Stimulated activated CD4-positive, alpha-beta T cell treated with anti-CD3 and anti-CD28 coated beads, Interleukin-4, amount 100 ng/mL, for 24 hours (primary cell): Measurements from ENCODE around the gene CDCP2.
"Not testable (repeated sequence)": the region's sequence is repeated elsewhere in the genome, so short reads cannot be mapped to it uniquely, and the experiment has no call there.

Source experiments
- DNase-seq: peaks from one replicate; pipeline ENCODE4 v3.0.0-alpha.2; 2020

CDCP2 gene

DNA sequence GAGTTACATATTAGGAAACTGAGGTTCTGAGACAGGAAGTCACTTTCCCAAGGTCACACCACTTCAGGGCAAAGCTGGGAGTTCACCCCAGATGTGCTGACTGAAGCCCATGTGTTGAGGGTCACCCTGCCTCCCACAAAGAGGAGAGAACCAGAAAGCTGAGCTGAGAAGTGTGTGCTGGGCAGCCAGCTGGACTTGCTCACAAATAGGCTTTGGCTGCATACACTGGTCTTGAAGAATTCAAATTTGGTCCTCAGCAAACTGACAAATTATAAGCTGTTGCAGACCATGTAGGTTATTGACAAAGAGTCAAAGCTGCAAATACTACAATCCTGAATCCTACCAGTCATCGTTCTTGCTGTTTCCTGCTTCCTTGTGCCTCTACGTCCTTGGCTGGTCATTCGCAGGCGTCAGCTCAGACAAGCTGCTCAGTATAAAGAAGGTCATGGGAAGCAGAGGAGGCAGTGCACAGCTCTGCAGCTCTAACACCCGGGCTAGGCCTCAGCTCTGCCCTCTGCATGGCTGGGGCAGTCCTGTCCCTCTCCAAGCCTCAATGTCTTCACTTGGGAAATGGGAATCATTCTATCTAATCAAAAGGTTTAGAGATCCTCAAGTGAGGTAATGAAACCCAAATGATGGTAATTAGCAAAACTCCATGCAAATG lies 40.0 kb downstream of the CDCP2 start:
- no peak for DNase-seq

DNA sequence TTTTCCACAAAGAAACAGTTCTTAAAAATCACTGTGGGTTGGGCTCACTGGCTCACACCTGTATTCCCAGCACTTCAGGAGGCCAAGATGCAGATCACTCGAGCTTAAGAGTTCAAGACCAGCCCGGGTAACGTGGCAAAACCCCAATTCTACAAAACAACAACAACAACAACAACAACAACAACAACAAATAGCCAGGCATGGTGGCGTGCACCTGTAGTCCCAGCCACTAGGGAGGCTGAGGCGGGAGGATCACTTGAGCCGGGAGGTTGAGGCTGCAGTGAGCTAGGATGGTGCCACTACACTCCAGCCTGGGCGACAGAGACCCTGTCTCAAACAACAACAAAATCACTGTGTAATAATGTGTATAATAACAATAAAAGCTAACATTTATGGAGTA lies 40.8 kb downstream of the CDCP2 start:
- no peak for DNase-seq

DNA sequence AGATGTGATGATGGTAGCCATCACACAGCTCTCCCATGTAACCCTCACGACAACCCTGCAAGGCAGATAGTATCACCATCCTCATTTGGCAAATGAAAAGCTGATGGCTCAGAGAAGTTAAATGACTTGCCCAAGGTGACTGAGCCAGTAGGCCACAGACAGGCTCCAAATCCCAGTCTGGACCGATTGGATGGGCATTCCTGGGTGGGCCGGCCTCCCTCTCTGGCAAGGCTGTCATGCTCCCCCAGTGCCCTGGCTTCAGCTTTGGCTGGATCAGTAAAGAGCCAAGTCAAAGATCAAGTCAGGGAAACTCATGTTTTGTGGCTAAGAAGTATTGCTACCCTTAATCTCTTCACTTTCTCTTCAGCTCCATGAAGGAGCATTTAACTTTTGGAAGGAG lies 41.2 kb downstream of the CDCP2 start:
- DNase-seq = no peak

DNA sequence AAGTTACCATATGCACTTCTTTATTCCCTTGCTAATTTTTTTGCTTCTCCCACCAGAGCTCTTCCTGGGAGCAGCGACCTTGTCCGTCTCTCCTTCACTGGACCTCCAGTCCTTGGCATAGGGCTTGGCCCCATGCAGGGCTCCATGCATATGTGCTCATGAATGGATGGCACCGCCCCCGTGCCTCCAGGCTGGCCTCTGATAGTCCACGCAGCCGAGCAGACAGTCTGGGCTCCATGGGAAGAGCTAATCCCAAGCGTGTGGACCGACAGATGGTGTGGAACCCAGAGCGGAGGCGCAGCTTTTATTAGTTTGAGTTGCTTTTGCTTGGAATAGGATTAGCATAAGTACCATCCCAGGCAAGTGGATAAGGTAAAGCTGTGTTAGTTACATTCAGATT lies 41.8 kb downstream of the CDCP2 start:
- DNase-seq = no peak

DNA sequence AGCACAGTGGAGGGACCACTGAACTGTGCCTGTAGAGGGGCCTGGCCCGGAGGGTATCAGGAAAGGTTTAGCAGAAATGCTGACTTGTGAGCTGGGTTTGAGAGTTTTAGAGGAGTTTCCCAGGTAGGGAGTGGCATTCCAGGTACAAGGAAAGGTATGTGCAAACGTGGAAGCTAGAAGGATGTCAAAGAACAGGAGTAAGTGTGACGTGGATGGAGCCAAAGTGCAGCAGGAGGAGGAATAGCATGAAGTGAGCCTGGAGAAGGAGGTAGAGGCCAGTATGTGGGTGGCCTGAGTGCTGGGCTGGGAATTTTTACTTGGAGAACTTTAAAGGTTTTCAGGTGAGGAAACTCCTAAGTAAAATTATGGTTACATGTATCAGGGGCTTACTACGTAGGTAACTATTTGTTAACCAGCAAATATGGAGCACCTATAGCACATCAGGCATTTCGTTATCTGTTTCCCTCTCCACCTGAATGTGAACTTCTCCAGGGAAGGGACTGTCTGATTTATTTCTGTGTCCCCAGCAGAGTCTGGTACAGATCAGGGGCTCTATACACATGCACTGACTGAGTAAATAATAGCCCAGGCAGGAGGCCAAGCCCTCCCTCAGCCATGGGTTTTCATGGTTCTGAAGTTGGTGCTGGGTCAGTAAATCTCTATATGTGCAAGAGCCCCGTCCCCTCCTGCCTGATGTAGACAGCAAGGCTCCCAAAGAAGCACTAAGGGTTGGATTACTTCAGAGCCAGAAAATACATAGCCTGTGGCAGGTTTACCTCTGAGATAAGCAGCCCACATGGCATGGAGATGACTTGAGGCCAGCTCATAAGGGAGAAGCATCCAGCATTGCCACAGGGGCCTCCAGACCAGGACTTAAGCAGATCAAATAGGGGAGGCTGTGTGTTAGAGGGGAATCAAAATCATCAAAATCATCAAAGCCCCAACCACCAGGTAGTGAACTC lies 43.4 kb downstream of the CDCP2 start:
- DNase-seq = no peak

DNA sequence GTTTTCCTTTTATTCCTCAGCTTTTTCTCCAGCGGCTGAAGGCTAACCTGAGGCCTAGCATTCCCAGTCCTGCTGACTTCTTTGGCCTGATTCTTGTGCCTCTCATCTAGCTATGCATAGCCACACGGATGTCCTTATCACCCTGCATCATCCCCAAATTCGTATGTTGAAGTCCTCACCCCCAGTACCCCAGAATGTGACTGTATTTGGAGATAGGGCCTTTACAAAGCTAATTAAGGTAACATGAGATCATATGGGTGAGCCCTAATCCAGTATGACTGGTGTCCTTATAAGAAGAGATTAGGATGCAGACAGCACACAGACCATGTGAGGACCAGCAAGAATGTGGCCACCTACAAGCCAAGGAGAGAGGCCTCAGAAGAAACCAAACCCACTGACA lies 44.6 kb downstream of the CDCP2 start:
- DNase-seq = no peak

DNA sequence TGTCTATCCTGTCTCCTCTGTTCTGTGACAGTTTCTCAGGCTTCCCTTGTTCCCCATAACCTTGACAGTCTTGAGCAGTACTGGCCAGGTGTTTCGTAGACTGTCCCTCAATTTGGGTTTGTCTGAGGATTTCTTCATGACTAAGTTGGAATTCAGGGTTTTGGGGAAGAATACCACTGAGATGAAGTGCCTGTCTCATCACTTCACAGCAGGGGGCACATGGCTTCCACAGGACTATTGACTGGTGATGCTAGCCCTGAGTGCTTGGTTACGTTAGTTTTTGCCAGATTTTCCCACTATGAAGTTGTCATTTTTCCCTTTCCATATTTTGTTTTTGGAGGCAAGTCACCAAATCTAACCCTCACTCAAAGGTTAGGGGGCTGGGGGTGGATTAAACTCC lies 45.7 kb downstream of the CDCP2 start:
- DNase-seq = no peak

DNA sequence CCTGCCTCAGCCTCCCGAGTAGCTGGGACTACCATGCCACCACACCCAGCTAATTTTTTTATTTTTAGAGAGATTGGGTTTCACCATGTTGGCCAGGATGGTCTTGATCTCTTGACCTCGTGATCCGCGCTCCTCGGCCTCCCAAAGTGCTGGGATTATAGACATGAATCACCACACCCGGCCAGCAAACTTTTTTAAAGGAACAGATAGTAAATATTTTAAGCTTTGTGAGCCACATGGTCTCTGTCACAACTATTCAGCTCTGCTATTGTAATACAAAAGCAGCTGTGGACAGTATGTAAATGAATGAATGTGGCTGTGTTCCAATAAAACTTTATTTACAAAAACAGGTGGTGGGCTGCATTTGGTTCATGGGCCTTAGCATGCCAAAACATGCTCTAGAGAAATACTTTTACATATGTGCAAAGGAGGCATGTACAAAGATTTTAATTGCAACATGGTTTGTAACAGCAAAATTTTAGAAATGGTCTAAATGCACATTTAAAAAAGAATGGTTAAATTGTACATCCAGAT lies 47.0 kb downstream of the CDCP2 start:
- no peak for DNase-seq

DNA sequence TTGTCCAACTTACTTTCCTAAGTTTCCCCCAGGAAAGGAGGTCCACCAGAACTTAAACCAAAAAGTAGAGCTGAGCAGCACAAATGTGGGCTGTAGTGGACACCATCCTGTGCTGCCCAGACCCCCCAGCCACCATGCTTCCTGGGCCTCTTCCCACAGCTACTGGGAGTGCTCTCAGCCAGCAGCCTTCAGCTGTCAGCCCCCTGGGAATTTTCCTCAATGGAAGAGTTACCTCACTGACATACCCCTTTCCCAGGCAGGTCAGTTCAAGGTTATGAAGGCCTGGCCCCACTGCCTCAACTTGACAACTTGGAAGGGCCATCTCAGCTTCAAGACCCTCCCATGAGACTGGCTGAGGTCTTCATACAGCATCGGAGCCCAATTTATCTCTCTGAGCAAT lies 47.7 kb downstream of the CDCP2 start:
- DNase-seq = no peak

DNA sequence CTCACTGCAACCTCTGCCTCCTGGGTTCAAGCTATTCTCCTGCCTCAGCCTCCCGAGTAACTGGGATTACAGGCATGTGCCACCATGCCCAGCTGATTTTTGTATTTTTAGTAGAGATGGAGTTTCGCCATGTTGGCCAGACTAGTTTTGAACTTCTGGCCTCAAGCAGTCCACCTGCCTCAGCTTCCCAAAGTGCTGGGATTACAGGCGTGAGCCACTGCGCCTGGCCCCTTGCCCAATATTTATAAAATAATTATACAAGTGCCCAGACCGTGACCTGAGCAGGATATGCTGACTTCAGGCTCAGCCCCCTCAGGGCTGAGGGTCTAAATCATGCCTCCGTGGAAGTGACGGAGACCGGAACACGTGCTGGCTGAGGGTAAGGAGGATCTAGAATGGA lies 48.2 kb downstream of the CDCP2 start:
- not testable (repeated sequence) for DNase-seq

DNA sequence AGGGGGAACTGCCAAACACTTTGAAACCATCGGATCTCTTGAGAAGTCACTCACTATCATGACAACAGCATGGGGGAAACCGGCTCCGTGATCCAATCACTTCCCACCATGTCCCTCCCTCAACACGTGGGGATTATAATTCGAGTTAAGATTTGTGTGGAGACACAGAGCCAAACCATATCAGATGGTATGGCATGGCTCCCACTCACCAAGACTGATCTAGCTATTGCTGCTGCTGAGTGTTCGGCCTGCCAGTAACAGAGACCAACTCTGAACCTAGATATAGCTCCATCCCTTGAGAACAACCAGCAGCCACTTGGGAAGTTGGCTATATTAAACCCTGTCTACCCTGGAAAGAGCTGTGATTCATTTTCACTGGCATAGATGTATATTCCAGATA lies 49.4 kb downstream of the CDCP2 start:
- no peak for DNase-seq

DNA sequence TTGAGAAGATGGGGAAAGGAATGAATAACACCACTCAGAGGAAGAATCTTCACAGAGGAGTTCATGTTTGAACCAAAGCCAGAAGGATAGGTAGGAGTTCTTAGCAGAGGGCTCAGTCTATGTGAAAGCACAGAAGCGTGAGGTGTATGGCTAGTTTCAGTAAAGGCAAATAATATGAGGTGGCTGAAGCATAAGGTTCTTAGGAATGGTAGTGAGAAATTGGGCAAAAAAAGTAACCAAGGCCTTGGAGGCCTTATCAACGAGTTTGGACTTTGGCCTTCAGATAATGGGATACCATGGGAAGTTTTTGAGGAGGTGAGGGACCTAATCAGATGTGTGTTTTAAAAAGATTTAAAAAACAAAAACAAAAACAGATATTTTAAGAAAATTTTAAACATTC lies 52.3 kb downstream of the CDCP2 start:
- no peak for DNase-seq

DNA sequence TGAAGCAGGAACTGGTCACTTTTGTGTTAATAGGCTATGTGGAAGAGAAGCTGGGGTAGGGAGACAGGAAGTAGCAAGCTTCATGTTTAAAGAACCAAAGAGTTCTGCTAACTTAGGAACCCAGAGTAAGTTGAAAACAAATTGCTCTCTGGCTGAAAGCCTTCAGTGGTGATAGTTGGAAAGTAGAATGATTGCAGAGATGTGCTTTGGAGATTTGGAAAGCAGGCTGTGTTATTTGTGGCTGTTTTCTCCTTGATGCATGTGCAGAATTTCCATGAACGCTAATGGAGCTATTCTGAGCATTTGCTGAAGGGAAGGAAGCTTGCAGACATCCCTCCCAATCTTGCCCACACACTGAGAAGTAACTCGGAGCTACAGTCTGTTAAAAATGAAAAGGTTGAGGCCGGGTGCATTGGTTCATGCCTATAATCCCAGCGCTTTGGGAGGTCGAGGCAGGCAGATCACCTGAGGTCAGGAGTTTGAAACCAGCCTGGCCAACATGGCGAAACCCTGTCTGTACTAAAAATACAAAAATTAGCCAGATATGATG lies 53.7 kb downstream of the CDCP2 start:
- no peak for DNase-seq

DNA sequence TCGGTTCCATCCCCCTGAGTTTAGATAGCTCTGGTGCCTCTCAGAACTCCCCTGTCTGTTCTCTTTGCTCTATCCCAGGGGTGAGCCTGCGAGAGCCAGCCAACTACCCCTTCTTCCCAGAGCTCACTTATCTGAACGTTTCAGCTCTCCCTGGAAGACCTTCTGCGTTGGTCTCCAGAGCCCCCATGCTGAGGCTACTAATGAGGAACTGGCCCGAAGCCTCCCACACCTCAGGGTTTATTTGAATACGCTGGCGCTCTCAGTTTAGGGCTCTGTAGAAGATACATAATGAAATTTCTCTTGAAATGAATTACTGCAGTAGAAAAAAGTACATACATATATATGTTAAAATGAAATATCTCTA lies 55.9 kb downstream of the CDCP2 start:
- DNase-seq = no peak

DNA sequence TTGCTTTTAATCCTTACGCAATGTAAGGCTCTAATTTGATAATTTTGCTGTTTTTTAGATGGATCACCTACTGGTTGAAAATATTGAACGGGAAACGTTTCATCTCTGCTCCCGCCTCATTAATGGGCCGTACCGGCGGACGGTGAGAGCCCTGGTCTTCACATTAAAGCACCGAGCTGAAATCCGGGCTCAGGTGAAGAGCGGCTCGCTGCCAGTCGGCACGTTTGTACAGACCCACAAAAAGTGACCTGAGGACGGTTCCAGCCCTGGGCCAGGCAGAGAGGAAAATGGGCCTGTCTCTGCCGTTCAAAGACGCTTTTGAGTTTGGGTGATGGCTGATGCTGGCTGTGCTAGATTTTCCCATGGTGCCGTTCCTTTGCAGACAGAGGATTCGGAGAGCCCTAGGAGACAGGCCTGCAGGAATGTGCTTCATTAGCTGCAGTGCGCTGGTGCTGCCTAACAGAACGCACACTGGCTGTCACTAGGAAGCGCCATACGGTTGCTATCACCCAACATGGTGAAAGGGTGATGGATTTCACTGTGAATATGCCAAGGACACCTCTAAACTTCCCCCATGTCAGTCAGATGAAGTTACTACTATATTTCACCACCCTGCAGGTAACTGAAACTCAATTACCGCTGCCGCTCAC lies 56.4 kb downstream of the CDCP2 start:
- no peak for DNase-seq

DNA sequence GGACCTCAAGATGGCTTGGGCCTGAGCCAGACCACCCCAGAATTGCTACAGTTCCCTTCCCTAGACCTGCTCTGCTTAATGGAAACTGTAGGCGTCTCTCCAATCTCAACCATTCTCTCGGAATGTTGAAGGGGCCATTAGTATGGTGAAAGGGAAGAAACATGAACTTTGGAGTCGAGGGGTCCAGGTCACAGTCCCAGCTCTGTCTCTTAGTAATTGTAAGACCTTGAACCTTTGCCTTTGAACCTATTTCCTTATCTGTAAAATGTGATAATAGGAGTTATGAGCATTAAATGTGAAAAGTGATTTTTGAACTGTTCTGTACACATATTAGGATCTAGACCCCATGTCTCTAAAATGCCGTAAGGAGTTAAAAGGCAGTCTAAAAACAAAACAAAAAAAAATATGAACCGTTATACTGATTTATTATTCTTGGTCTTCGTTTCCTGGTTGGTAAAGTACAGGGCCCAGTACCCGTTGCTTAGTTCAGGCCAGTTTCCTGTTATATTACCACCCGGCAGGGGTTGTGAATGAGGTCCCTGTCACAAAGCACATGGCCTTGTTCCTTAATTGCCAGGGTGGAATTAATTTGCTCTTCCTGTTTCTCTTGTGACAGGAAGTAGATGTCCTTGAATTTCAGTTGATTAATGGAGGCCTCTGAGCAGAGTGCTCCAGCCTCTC lies 57.1 kb downstream of the CDCP2 start:
- DNase-seq = no peak

DNA sequence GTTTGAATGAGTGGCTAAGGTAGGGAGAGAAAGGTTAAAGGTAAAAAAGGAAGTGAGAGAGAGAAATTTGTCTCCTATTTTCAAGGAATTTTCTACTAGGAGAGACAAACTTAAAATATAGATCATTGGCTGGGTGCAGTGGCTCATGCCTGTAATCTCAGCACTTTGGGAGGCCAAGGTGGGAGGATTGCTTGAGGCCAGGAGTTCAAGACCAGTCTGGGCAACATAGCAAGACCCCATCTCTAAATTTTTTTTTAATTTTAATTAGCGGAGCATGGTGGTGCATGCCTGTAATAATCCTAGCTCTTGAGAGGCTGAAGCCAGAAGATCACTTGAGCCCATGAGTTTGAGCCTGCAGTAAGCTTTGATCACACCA lies 58.1 kb downstream of the CDCP2 start:
- DNase-seq = not testable (repeated sequence)

DNA sequence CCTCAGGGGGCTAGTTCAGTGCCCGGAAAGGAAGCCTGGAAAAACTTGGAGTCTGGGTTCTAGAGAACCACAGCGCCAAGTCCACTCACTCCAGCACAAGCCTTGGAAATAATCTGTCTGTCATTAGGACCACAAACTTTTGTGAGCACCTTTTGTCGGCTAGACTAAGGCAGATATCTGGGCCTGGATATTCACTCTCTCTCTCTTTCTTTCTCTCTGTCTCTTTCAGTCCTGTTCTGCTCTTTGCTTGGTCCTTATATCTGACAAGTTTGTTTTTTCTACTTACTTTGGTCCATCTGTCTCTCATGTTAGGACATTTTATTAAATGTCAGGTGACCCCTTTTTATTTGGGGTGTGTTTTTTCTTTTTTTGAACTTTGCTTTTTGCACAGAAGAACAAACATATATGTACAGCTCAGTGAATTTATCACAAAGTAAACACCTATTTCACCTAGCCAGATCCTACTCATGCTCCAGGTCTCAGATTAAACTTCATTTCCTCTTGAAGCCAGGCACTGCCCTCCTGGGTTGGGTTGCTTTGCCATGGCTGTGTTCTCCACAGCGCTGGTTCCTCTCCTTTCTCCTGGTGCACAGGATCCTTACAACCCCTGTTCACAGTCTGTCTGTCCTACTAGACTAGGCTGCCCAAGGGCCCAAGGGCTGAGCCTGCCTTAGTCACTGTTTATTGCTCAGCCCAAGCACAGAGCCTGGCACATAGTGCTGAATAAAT lies 58.6 kb downstream of the CDCP2 start:
- no peak for DNase-seq

DNA sequence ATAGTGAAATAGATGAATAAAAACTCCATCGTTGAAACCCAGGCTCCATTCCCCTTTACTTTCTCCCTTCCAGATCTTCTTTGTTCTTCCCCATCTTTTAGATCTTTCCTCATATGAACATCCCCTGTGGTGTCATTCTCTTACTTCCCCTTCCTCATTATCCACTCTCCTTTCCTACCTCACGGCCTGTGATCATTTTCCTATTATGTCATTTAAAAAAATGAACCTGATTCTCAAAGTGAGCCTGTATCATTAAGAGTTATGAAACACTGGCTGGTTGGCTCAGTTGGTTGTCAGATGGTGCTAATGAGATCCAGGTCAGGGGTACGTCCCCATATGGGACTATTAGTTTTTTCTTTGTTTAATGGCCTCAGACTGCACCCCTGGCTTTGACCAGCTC lies 61.1 kb downstream of the CDCP2 start:
- no peak for DNase-seq

DNA sequence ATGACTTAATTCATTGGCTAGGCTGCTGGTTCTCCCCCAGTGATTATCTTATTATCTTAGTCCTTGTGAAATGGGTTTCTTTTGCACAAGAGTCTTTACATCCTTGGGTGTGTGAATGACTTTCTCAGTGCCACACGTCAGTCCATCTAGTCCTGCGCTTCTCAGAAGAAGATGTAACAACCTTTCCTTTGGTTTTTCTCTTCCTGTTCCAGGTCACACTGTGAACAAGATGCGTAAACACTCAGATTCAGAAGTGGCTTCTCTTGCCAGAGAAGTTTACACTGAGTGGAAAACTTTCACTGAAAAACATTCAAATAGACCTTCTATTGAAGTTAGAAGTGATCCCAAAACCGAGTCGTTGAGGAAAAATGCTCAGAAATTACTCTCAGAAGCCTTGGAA lies 64.4 kb downstream of the CDCP2 start:
- no peak for DNase-seq

DNA sequence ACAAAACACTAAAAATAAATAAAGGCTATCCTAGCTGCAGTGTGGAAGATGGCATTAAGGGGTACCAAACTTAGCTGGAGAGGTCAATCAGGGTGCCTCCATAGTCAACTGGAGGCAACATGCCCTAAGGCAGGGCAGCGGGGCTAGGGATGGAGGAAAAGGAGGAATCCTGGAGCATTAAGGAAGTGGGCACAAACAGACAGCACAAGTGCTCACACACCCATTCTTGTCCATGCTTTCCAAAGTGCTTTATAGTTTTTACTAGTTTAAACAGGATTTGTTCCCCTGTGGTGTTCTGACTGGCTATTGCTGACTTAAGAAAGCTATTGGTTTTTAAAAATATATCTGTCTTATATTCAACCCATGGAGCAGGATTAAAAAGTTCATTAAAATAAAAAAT lies 66.0 kb downstream of the CDCP2 start:
- no peak for DNase-seq

DNA sequence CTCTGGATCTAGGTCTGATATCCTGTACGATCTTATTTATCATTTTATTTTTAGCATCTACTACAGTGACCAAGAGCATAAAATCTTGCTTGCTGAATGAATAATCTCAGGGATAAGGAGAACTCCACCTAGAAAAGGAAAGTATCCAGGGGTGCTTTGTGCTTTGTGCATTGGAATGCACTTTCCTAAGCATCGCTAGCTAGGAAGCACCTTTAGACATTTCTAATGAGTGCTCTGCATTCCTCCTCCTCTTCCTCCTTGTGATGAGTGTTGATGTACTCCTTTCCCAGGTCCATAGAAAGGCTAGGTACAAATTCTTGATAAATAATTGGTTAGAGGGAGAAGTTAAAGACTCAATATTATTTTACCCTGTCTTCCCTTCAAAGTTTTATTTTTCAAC lies 68.0 kb downstream of the CDCP2 start:
- no peak for DNase-seq
